Testis (tissue), 3 donors: ENCODE data around the gene ETS2. TPM values are rescaled to one million over a fixed set of nuclear protein-coding genes. Genes with fewer than 3 reads are reported as not detected.

Experiments
- DNase-seq: peaks from one replicate; pipeline ENCODE4 v3.0.0-alpha.2; 2019
- H3K27ac ChIP-seq, 2 donors: fragments of 200-600 bp; sonication (generic); one replicate each; pipeline ENCODE4 v1.5.1; 2019
- H3K27me3 ChIP-seq: fragments of 200-600 bp; sonication (generic); one replicate; pipeline ENCODE4 v1.5.1; 2019
- H3K36me3 ChIP-seq: fragments of 200-600 bp; sonication (generic); one replicate; pipeline ENCODE4 v1.5.1; 2017; ENCODE audit warnings: low read depth; ENCODE audit errors: missing control alignments
- H3K4me1 ChIP-seq: fragments of 200-600 bp; sonication (generic); one replicate; pipeline ENCODE4 v1.5.1; 2019
- H3K4me3 ChIP-seq, 2 donors: fragments of 200-600 bp; sonication (generic); one replicate each; pipeline ENCODE4 v1.5.1; 2017 to 2019
- H3K9me3 ChIP-seq: fragments of 200-600 bp; sonication (generic); one replicate; pipeline ENCODE4 v1.5.1; 2017
- POLR2A ChIP-seq: fragments of 450-650 bp; IDR thresholded peaks from one replicate; pipeline ENCODE4 v1.6.1; 2017; ENCODE audit warnings: antibody characterized with exemption, mild to moderate bottlenecking, moderate library complexity
- WGBS, 2 donors: methylation state at CpG; one replicate each; pipeline ENCODE4 v1.1.5; 2018; 5-methylcytosine and 5-hydroxymethylcytosine counted together
- intact Hi-C: fragments of 100-400 bp; cut with DNase I; formaldehyde crosslinking; loops from one replicate; pipeline ENCODE4 v1.15.1; 2023; ENCODE audit warnings: low total_unique reads
- polyA plus RNA-seq: library from polyadenylated mRNA; stranded (reverse); fragments of 350-450 nt; fragmentation: Illumina TruSeq; extraction: RNeasy Lipid Tissue Mini Kit (QIAGEN cat#74804); gene quantifications from one replicate; pipeline ENCODE4 v1.2.3, GENCODE V29; 2014; ENCODE audit warnings: low read depth, low replicate concordance; ENCODE audit not compliant: insufficient read depth
- total RNA-seq, 2 donors: library from RNA; depleted of rRNA; stranded (reverse); fragments of >200 nt; gene quantifications; one replicate each; pipeline ENCODE4 v1.2.3, GENCODE V29; 2016
- TF ChIP-seq, protein P1 (sequence below), 3 experiments: fragments of 450-650 bp in 2 of 3; fragments of 200-600 bp in 1 of 3; sonication (generic) in 1 of 3; IDR thresholded peaks; one replicate each; pipeline ENCODE4 v1.5.1; 2016 to 2019; ENCODE audit warnings: antibody characterized with exemption in 3 of 3, mild to moderate bottlenecking in 2 of 3, moderate library complexity in 1 of 3

Gene ETS2
- total and polyA plus RNA-seq, 3 donors from 2014 or later: 13.3 to 19.8 (median 16.2) TPM

DNA sequence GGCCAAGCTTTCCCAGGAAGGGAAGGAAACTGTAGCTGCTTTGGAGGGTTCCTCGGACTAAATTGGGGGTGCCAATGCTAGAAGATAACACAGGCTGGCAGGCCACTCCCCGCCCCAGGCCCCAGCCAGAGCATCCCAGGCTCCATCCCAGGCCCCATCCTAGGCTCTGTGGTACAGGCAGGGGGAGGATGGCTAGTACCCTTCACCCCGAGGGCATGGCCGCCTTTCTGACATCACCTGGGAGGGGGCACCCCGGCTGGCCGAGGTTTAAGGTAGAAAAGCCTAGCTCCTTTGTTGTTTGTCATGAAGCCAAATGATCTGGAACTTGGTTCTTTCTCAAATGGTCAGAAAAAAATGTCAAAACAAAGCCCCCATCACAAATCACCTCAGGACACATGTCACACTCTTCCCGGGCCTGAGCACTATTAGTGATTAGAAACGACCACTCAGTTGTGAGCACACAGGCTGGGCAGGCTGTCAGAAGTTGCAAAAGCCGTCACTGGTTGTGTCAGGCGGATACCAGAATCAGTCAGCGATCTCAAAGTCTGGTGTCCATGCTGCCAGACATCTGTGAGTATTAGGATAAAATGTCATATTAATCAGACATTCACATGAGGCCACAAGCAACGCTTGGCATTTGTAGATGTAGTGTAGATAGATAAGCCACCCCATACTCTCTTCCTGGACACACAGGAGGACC is 31.0 kb upstream of the ETS2 start:
- no peak for TF ChIP-seq POLR2A
- TF ChIP-seq, protein P1, sequence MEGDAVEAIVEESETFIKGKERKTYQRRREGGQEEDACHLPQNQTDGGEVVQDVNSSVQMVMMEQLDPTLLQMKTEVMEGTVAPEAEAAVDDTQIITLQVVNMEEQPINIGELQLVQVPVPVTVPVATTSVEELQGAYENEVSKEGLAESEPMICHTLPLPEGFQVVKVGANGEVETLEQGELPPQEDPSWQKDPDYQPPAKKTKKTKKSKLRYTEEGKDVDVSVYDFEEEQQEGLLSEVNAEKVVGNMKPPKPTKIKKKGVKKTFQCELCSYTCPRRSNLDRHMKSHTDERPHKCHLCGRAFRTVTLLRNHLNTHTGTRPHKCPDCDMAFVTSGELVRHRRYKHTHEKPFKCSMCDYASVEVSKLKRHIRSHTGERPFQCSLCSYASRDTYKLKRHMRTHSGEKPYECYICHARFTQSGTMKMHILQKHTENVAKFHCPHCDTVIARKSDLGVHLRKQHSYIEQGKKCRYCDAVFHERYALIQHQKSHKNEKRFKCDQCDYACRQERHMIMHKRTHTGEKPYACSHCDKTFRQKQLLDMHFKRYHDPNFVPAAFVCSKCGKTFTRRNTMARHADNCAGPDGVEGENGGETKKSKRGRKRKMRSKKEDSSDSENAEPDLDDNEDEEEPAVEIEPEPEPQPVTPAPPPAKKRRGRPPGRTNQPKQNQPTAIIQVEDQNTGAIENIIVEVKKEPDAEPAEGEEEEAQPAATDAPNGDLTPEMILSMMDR (IDR thresholded peaks at IDR 0.05): no peak
- DNase-seq: no peak
- no peak overlapping the region for H3K4me3 ChIP-seq
- H3K36me3 ChIP-seq: no peaks in the 10 kb centered on the region
- H3K27ac ChIP-seq: no peak overlapping the region
- no peaks in the 10 kb centered on the region for H3K4me1 ChIP-seq
- WGBS, 2 donors: 84 to 91% methylated on average over 9 to 12 of the region's 12 CpGs
- intact Hi-C loops: no loop called here
- H3K9me3 ChIP-seq: no peaks in the 10 kb centered on the region
- H3K27me3 ChIP-seq: no peaks in the 10 kb centered on the region

DNA sequence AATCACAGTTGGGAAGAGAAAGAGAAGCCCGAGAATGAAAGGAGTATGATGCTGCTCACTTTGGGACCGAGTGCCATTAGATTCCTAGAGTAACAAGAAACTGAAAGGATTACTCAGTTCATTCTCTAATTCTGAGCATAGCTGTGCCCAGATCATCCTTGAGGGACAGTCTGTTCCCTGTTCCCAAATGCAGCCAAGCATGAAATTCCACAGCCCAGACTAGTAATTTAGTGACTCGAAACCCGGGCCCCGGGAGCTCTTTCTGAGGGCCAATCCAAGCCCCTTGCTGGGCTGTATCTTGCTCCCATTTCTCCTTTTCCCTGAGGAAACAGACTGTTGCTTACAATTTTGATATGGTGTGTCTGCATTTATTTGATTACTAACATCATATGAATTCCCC is 30.0 kb upstream of the ETS2 start:
- Histone ChIP-seq H3K36me3 (no peaks in the 10 kb centered on the region), H3K9me3 (no peaks in the 10 kb centered on the region), H3K27me3 (no peaks in the 10 kb centered on the region), H3K4me1 (no peaks in the 10 kb centered on the region), H3K4me3 (no peak overlapping the region), H3K27ac (no peak overlapping the region)
- WGBS, 2 donors: 51 to 73% methylated on average over 5 of the region's 5 CpGs
- intact Hi-C loops: no loop called here
- TF ChIP-seq POLR2A: no peak
- TF ChIP-seq, protein P1 (IDR thresholded peaks at IDR 0.05): no peak
- no peak for DNase-seq

DNA sequence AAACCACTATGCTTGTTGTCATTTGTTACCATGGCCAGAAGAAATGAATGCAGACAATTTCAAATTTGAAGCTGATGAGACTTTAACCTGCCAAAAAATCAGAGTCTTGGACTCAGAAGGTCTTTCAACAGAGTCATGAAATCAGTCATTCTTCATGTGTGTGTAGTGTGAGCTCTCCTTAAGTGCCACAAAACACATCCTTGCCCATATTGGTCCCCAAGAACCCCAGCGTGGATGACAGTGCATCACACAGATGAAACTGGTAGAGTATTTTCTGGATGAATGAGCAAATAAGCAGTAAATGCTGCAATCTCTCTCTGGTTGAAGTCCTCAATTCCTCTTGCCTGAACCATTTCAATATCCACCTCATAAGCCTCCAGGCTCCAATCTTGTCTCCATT is 28.7 kb upstream of the ETS2 start:
- no peak for TF ChIP-seq POLR2A
- TF ChIP-seq, protein P1 (IDR thresholded peaks at IDR 0.05): no peak
- intact Hi-C loops: no loop called here
- H3K4me1 ChIP-seq: no peaks in the 10 kb centered on the region
- DNase-seq: no peak
- H3K27me3 ChIP-seq: no peaks in the 10 kb centered on the region
- H3K9me3 ChIP-seq: no peaks in the 10 kb centered on the region
- H3K4me3 ChIP-seq: no peak overlapping the region
- H3K27ac ChIP-seq: no peak overlapping the region
- no peaks in the 10 kb centered on the region for H3K36me3 ChIP-seq
- WGBS, 2 donors: 91 to 100% methylated on average over 1 of the region's 1 CpG

DNA sequence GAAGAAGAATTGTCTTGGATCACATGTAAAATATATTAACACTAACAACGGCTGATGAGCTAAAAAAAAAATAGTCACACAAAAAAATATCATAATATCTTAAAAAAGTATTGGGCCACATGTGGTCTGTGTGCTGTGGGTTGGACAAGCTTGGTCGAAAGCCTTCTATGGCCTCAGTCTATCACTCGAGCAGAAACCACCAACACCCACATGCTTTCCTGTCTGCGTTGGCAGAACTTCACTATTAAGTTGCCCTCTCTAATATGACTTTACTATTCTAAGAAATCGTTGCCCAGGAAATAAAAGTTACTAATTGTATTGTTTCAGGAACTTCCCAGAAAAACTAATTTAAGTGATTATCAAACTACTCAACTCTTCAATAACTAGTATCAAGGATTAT is 28.2 kb upstream of the ETS2 start:
- TF ChIP-seq, protein P1 (IDR thresholded peaks at IDR 0.05): no peak
- TF ChIP-seq POLR2A: no peak
- no peaks in the 10 kb centered on the region for H3K4me1 ChIP-seq
- no peak overlapping the region for H3K4me3 ChIP-seq
- WGBS, 2 donors: 73 to 85% methylated on average over 5 of the region's 5 CpGs
- no peak for DNase-seq
- intact Hi-C loops: no loop called here
- no peak overlapping the region for H3K27ac ChIP-seq
- H3K9me3 ChIP-seq: no peaks in the 10 kb centered on the region
- no peaks in the 10 kb centered on the region for H3K36me3 ChIP-seq
- no peaks in the 10 kb centered on the region for H3K27me3 ChIP-seq

DNA sequence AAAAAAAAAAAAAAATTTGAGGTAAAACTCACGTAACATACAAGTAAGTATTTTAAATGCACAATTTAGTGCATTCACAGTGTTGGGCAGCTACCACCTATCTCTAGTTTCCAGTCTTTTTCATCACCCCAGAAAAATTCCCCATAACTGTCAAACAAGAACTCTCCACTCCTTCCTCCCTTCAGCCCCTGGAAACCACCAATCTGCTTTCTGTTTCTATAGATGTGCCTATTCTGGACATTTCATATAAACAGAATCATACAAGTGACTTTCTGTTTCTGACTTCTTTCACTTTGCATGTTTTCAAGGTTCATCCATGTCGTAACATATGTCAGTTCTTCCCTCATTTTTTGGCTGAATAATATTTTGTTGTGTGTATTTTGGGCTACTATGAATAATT is 24.9 kb upstream of the ETS2 start:
- no peak overlapping the region for H3K27ac ChIP-seq
- 87 to 93% methylated on average over 2 of the region's 2 CpGs for WGBS, 2 donors
- intact Hi-C loops: no loop called here
- H3K27me3 ChIP-seq: no peaks in the 10 kb centered on the region
- no peaks in the 10 kb centered on the region for H3K36me3 ChIP-seq
- H3K4me1 ChIP-seq: no peaks in the 10 kb centered on the region
- H3K9me3 ChIP-seq: no peaks in the 10 kb centered on the region
- no peak for TF ChIP-seq POLR2A
- TF ChIP-seq, protein P1 (IDR thresholded peaks at IDR 0.05): no peak
- H3K4me3 ChIP-seq: no peak overlapping the region
- no peak for DNase-seq
